Erythroblast (primary cell): ENCODE data around the gene XG.
"Not testable (repeated sequence)": the region's sequence is repeated elsewhere in the genome, so short reads cannot be mapped to it uniquely, and the experiment has no call there.

Experiments used
- DNase-seq, 2 experiments: peaks; one replicate each; lab custom pipeline; 2025; lab: John Stamatoyannopoulos, UW
- GATA1 ChIP-seq: IDR thresholded peaks from 2 replicates; pipeline ENCODE4 v1.6.1; 2011; ENCODE audit warnings: low read depth, mild to moderate bottlenecking, control low read depth, low read length, moderate library complexity
- POLR2A ChIP-seq: IDR thresholded peaks from 2 replicates; pipeline ENCODE4 v1.6.1; 2011; ENCODE audit warnings: mild to moderate bottlenecking, low read length

Gene XG

GRCh38 chrX:2717312-2717711 lies 34.5 kb upstream of the XG start:
- TF ChIP-seq POLR2A (no peak), GATA1 (no peak)

GRCh38 chrX:2718821-2719220 lies 33.0 kb upstream of the XG start:
- TF ChIP-seq POLR2A (no peak), GATA1 (no peak)
- DNase-seq, result no peak

More at GRCh38 chrX:2717312-2717711, 34.5 kb upstream of the XG start:
- DNase-seq, result no peak

GRCh38 chrX:2719774-2720447 lies 31.9 kb upstream of the XG start:
- DNase-seq, result no peak
- TF ChIP-seq GATA1 (no peak), POLR2A (no peak)

- DNase-seq, result no peak
- TF ChIP-seq GATA1 (no peak), POLR2A (no peak)
Observed at GRCh38 chrX:2723286-2723879, 28.5 kb upstream of the XG start.

- DNase-seq, result not testable (repeated sequence)
Observed at GRCh38 chrX:2727264-2727663, 24.6 kb upstream of the XG start.

- TF ChIP-seq GATA1 (no peak), POLR2A (no peak)
- no peak for DNase-seq
Observed at GRCh38 chrX:2732076-2732475, 19.8 kb upstream of the XG start.

GRCh38 chrX:2732649-2733048 lies 19.2 kb upstream of the XG start:
- DNase-seq, result no peak
- TF ChIP-seq POLR2A (no peak), GATA1 (no peak)

GRCh38 chrX:2733286-2733685 lies 18.6 kb upstream of the XG start:
- TF ChIP-seq GATA1, result no peak
- no peak for TF ChIP-seq POLR2A
- no peak for DNase-seq

GRCh38 chrX:2735270-2735669 lies 16.6 kb upstream of the XG start:
- TF ChIP-seq GATA1 (no peak), POLR2A (no peak)
- no peak for DNase-seq

GRCh38 chrX:2740672-2741071 lies 11.2 kb upstream of the XG start:
- DNase-seq, result no peak
- no peak for TF ChIP-seq POLR2A
- no peak for TF ChIP-seq GATA1

- TF ChIP-seq GATA1 (no peak), POLR2A (no peak)
- DNase-seq, result no peak
Observed at GRCh38 chrX:2741386-2741785, 10.5 kb upstream of the XG start.

- DNase-seq, result not testable (repeated sequence)
Observed at GRCh38 chrX:2746250-2746649, 5.6 kb upstream of the XG start.

GRCh38 chrX:2748171-2748814 lies 3.5 kb upstream of the XG start:
- DNase-seq, result no peak

GRCh38 chrX:2748815-2749188 lies 3.0 kb upstream of the XG start:
- TF ChIP-seq GATA1 (no peak), POLR2A (no peak)
- DNase-seq, result no peak

More at GRCh38 chrX:2748171-2748814, 3.5 kb upstream of the XG start:
- TF ChIP-seq GATA1, result no peak
- TF ChIP-seq POLR2A, result no peak

- TF ChIP-seq POLR2A, result no peak
- TF ChIP-seq GATA1, result no peak
- DNase-seq, result no peak
Observed at GRCh38 chrX:2751291-2751690, 549 bp upstream of the XG start.

- DNase-seq, result not testable (repeated sequence)
Observed at GRCh38 chrX:2752441-2752840, 601 bp downstream of the XG start.

GRCh38 chrX:2755163-2755715 lies 3.4 kb downstream of the XG start:
- not testable (repeated sequence) for DNase-seq
